Measurements from ENCODE around the gene CCNA1.

The CCNA1 gene

GRCh38 chr13:36454121-36454520 lies 21.8 kb downstream of the CCNA1 start:
- no peak for DNase-seq

GRCh38 chr13:36454987-36455386 lies 22.7 kb downstream of the CCNA1 start:
- DNase-seq, result no peak

GRCh38 chr13:36456577-36456976 lies 24.3 kb downstream of the CCNA1 start:
- DNase-seq, result no peak

- no peak for DNase-seq
These were observed 29.2 kb downstream of the CCNA1 start for GRCh38 chr13:36461506-36461905.

- DNase-seq, result peak; percentile 2 to 66
These were observed 43.2 kb downstream of the CCNA1 start for GRCh38 chr13:36475468-36475867.

GRCh38 chr13:36476661-36477060 lies 44.4 kb downstream of the CCNA1 start:
- DNase-seq, result no peak

- DNase-seq, result peak in 1 of 2 experiments; percentile 5
These were observed 48.6 kb downstream of the CCNA1 start for GRCh38 chr13:36480726-36481427.

GRCh38 chr13:36490055-36490454 lies 57.8 kb downstream of the CCNA1 start:
- DNase-seq, result no peak

Measured in NCI-H526 (cell line).